ENCODE results near the gene LPA.

LPA gene

GRCh38 chr6:160523223-160523622, 140.9 kb downstream of the LPA start:
- no peak overlapping the region for H3K4me3 ChIP-seq (ENCODE audit: severe bottlenecking)
- DNase-seq (ENCODE audit: low spot score) (no peak), ATAC-seq (ENCODE audit: low read depth) (no peak)
- no peak for TF ChIP-seq CTCF (IDR thresholded peaks at IDR 0.05; ENCODE audit: poor library complexity, severe bottlenecking)
- H3K4me1 ChIP-seq (ENCODE audit: insufficient read depth, poor library complexity, severe bottlenecking) = no peaks in the 10 kb centered on the region
- no peaks in the 10 kb centered on the region for H3K36me3 ChIP-seq (ENCODE audit: low read depth)
- H3K27ac ChIP-seq (ENCODE audit: poor library complexity, severe bottlenecking) = no peak overlapping the region
- peaks cover 3% of the 10 kb centered on the region for H3K27me3 ChIP-seq (ENCODE audit: insufficient read depth, poor library complexity, severe bottlenecking)
- H3K9me3 ChIP-seq (ENCODE audit: severe bottlenecking) = no peaks in the 10 kb centered on the region

- Histone ChIP-seq H3K36me3 (ENCODE audit: low read depth) (no peaks in the 10 kb centered on the region), H3K27me3 (ENCODE audit: insufficient read depth, poor library complexity, severe bottlenecking) (no peaks in the 10 kb centered on the region), H3K4me3 (ENCODE audit: severe bottlenecking) (peak overlapping the region; percentile 51), H3K9me3 (ENCODE audit: severe bottlenecking) (no peaks in the 10 kb centered on the region), H3K4me1 (ENCODE audit: insufficient read depth, poor library complexity, severe bottlenecking) (no peaks in the 10 kb centered on the region), H3K27ac (ENCODE audit: poor library complexity, severe bottlenecking) (no peak overlapping the region)
- peak; percentile 70 for TF ChIP-seq CTCF (IDR thresholded peaks at IDR 0.05; ENCODE audit: poor library complexity, severe bottlenecking)
- DNase-seq (ENCODE audit: low spot score) (peak; percentile 58), ATAC-seq (ENCODE audit: low read depth) (peak; percentile 76)
Observed at GRCh38 chr6:160520043-160520904, 143.8 kb downstream of the LPA start.

GRCh38 chr6:160519603-160520042, 144.5 kb downstream of the LPA start:
- DNase-seq (ENCODE audit: low spot score) = no peak
- peak; percentile 87 for ATAC-seq (ENCODE audit: low read depth)
- Histone ChIP-seq H3K36me3 (ENCODE audit: low read depth) (no peaks in the 10 kb centered on the region), H3K27me3 (ENCODE audit: insufficient read depth, poor library complexity, severe bottlenecking) (no peaks in the 10 kb centered on the region), H3K9me3 (ENCODE audit: severe bottlenecking) (no peaks in the 10 kb centered on the region), H3K4me1 (ENCODE audit: insufficient read depth, poor library complexity, severe bottlenecking) (no peaks in the 10 kb centered on the region), H3K4me3 (ENCODE audit: severe bottlenecking) (peak overlapping the region; percentile 51), H3K27ac (ENCODE audit: poor library complexity, severe bottlenecking) (no peak overlapping the region)
- peak; percentile 92 for TF ChIP-seq CTCF (IDR thresholded peaks at IDR 0.05; ENCODE audit: poor library complexity, severe bottlenecking)

DNA sequence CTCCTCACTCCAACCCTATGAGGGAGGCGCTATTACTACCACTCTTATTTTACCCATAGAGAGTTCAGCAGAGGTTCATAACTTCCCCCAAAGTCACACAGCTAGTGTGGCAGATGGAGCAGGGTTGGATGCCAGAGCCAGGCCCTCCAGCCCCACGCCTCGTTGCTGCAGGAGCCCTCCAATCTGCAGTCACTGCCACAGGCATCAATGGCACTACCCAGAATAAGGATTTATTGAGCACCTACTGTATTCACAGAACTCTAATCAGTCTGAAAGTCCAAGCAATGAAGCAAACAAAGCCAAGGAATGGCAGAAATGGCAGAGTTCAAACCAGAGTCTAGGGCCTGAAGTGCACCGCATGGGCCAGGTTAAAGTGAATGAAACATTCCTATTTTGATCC, 144.9 kb downstream of the LPA start:
- ATAC-seq (ENCODE audit: low read depth) = no peak
- no peaks in the 10 kb centered on the region for H3K4me1 ChIP-seq (ENCODE audit: insufficient read depth, poor library complexity, severe bottlenecking)
- H3K27me3 ChIP-seq (ENCODE audit: insufficient read depth, poor library complexity, severe bottlenecking) = no peaks in the 10 kb centered on the region
- H3K9me3 ChIP-seq (ENCODE audit: severe bottlenecking) = no peaks in the 10 kb centered on the region
- H3K36me3 ChIP-seq (ENCODE audit: low read depth) = no peaks in the 10 kb centered on the region
- no peak for DNase-seq (ENCODE audit: low spot score)
- no peak overlapping the region for H3K4me3 ChIP-seq (ENCODE audit: severe bottlenecking)
- H3K27ac ChIP-seq (ENCODE audit: poor library complexity, severe bottlenecking) = no peak overlapping the region
- TF ChIP-seq CTCF (IDR thresholded peaks at IDR 0.05; ENCODE audit: poor library complexity, severe bottlenecking) = no peak

DNA sequence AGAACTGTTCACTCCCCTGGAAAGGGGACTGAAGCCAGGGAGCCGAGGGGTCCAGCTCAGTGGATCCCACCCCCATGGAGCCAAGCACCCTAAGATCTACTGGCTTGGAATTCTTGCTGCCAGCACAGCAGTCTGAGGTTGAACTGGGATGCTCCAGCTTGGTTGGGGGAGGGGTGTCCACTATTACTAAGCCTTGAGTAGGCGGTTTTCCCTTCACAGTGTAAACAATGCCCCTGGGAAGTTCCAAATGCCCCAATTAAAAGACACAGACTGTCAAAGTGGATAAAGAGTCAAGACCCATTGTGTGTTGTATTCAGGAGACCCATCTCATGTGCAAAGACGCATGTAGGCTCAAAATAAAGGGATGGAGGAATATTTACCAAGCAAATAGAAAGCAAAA, 150.2 kb downstream of the LPA start:
- DNase-seq (ENCODE audit: low spot score) (no peak), ATAC-seq (ENCODE audit: low read depth) (no peak)
- Histone ChIP-seq H3K4me1 (ENCODE audit: insufficient read depth, poor library complexity, severe bottlenecking) (no peaks in the 10 kb centered on the region), H3K4me3 (ENCODE audit: severe bottlenecking) (no peak overlapping the region), H3K27me3 (ENCODE audit: insufficient read depth, poor library complexity, severe bottlenecking) (no peaks in the 10 kb centered on the region), H3K36me3 (ENCODE audit: low read depth) (no peaks in the 10 kb centered on the region), H3K9me3 (ENCODE audit: severe bottlenecking) (no peaks in the 10 kb centered on the region), H3K27ac (ENCODE audit: poor library complexity, severe bottlenecking) (no peak overlapping the region)
- no peak for TF ChIP-seq CTCF (IDR thresholded peaks at IDR 0.05; ENCODE audit: poor library complexity, severe bottlenecking)

All from RWPE2 (cell line).